Gastrocnemius medialis (tissue), 4 donors: ENCODE data around the gene HES4.

ENCODE experiments used
- POLR2A ChIP-seq, 2 donors: fragments of 450-650 bp; IDR thresholded peaks; one replicate each; pipeline ENCODE4 v1.6.1; 2017; ENCODE audit warnings: antibody characterized with exemption in 2 of 2, mild to moderate bottlenecking in 2 of 2, moderate library complexity in 2 of 2
- TF ChIP-seq, protein P1 (sequence below), 5 experiments: fragments of 450-650 bp in 3 of 5; fragments of 200-600 bp in 2 of 5; sonication (generic) in 2 of 5; IDR thresholded peaks in 4 of 5; conservative IDR thresholded peaks in 1 of 5; 1 replicate in 4 of 5; 2 replicates in 1 of 5; pipeline ENCODE4 v1.5.1; 2016 to 2019; ENCODE audit warnings: antibody characterized with exemption in 5 of 5, mild to moderate bottlenecking in 3 of 5, moderate library complexity in 3 of 5

GRCh38 chr1:963301-963651 is 36.6 kb downstream of the HES4 start:
- TF ChIP-seq POLR2A (IDR thresholded peaks at IDR 0.05) = no peak
- TF ChIP-seq, protein P1, sequence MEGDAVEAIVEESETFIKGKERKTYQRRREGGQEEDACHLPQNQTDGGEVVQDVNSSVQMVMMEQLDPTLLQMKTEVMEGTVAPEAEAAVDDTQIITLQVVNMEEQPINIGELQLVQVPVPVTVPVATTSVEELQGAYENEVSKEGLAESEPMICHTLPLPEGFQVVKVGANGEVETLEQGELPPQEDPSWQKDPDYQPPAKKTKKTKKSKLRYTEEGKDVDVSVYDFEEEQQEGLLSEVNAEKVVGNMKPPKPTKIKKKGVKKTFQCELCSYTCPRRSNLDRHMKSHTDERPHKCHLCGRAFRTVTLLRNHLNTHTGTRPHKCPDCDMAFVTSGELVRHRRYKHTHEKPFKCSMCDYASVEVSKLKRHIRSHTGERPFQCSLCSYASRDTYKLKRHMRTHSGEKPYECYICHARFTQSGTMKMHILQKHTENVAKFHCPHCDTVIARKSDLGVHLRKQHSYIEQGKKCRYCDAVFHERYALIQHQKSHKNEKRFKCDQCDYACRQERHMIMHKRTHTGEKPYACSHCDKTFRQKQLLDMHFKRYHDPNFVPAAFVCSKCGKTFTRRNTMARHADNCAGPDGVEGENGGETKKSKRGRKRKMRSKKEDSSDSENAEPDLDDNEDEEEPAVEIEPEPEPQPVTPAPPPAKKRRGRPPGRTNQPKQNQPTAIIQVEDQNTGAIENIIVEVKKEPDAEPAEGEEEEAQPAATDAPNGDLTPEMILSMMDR (IDR thresholded peaks at IDR 0.05 in 4 of 5, conservative IDR thresholded peaks at IDR 0.05 in 1 of 5) = no peak
